Body of pancreas (tissue), 4 donors: ENCODE measurements around the gene ZNF76.

Source experiments
- CTCF ChIP-seq, 7 experiments: fragments of 450-650 bp in 4 of 7; fragments of 200-600 bp in 3 of 7; sonication (generic) in 3 of 7; IDR thresholded peaks; one replicate each; pipeline ENCODE4 v1.5.1; 2016 to 2019; ENCODE audit warnings: antibody characterized with exemption in 7 of 7
- POLR2A ChIP-seq, 3 donors: fragments of 450-650 bp; IDR thresholded peaks; one replicate each; pipeline ENCODE4 v1.6.1; 2016; ENCODE audit warnings: antibody characterized with exemption in 3 of 3, mild to moderate bottlenecking in 2 of 3

DNA sequence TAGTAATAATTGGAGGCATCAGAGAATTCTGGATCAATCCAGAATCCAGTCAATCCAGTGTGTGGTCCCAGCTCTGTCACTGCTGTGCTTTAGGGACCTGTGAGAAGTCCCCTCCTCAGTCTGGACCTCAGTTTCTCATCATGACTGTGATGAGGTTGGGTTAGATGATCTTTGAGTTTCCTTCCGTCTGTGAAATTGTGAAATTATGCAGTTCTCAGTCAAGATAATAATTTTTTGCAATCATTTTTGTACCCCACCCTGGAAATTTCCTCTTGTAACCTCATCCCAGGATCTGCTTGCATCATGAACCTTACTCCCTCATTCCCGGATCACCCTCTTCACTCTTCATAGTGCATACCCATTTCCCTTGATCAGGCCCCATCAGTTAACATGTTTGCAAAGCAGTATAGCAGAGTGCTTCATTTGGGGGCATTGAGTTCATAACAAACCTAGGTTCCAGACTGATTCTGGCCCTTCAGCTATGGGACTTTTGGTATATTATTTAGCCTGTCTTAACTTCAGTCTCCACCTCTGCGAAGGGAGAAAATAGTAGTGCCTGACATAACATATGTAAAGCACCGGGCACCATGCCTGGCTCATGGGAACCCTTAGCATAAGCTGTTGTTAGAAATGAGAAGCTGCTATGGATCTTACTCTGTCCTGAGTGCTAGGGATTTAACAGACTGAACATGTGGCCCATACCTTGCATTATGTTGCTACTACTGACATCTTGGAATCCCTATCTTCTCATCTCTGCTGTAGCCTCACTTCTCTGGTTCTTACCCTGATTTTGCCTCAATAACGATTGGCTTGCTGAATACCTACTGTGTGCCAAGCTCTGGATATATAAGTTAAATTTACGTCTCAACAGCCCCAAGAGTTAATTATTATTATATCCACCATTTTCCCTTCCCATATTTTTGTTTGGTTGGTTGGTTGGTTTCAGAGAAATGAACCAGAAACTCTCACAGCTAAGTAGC lies 1.3 kb downstream of the ZNF76 start:
- TF ChIP-seq CTCF (IDR thresholded peaks at IDR 0.05) (no peak), POLR2A (IDR thresholded peaks at IDR 0.05) (no peak)
